ENCODE data around the gene RAD51B. TPM values are rescaled to one million over a fixed set of nuclear protein-coding genes. Genes with fewer than 3 reads are reported as not detected.
"Not testable (repeated sequence)": the region's sequence is repeated elsewhere in the genome, so short reads cannot be mapped to it uniquely, and the experiment has no call there.

The RAD51B gene
- total RNA-seq, 1 donor from 2014 or later, result 2.5 TPM

- ATAC-seq (ENCODE audit: poor library complexity), result no peak
These were observed 481.0 kb downstream of the RAD51B start for GRCh38 chr14:68300608-68301007.

GRCh38 chr14:68301219-68301618 is 481.6 kb downstream of the RAD51B start:
- intact Hi-C loops (cut with DNase I), result no loop called here
- no peak for DNase-seq
- ATAC-seq (ENCODE audit: poor library complexity), result no peak

More at GRCh38 chr14:68300608-68301007, 481.0 kb downstream of the RAD51B start:
- intact Hi-C loops (cut with DNase I), result no loop called here
- DNase-seq, result no peak

- ATAC-seq (ENCODE audit: poor library complexity); DNase-seq; intact Hi-C loops (cut with DNase I): not testable (repeated sequence)
These were observed 483.4 kb downstream of the RAD51B start for GRCh38 chr14:68302938-68303337.

- no peak for ATAC-seq (ENCODE audit: poor library complexity)
- intact Hi-C loops (cut with DNase I), result no loop called here
- DNase-seq, result no peak
These were observed 486.2 kb downstream of the RAD51B start for GRCh38 chr14:68305738-68306137.

- intact Hi-C loops (cut with DNase I), result no loop called here
- DNase-seq, result no peak
These were observed 486.8 kb downstream of the RAD51B start for GRCh38 chr14:68306265-68306933.

GRCh38 chr14:68306934-68307789 is 487.6 kb downstream of the RAD51B start:
- intact Hi-C loops (cut with DNase I), result no loop called here
- peak; percentile 40 for ATAC-seq (ENCODE audit: poor library complexity)
- no peak for DNase-seq

More at GRCh38 chr14:68306265-68306933, 486.8 kb downstream of the RAD51B start:
- ATAC-seq (ENCODE audit: poor library complexity), result no peak

- intact Hi-C loops (cut with DNase I), result no loop called here
- ATAC-seq (ENCODE audit: poor library complexity), result peak; percentile 75
These were observed 488.2 kb downstream of the RAD51B start for GRCh38 chr14:68307790-68308168.

GRCh38 chr14:68308726-68309520 is 489.3 kb downstream of the RAD51B start:
- intact Hi-C loops (cut with DNase I), result no loop called here
- no peak for DNase-seq
- peak; percentile 26 for ATAC-seq (ENCODE audit: poor library complexity)

More at GRCh38 chr14:68307790-68308168, 488.2 kb downstream of the RAD51B start:
- no peak for DNase-seq

GRCh38 chr14:68309616-68310015 is 490.0 kb downstream of the RAD51B start:
- intact Hi-C loops (cut with DNase I), result no loop called here
- ATAC-seq (ENCODE audit: poor library complexity) (peak; percentile 37), DNase-seq (no peak)

GRCh38 chr14:68312300-68312699 is 492.7 kb downstream of the RAD51B start:
- intact Hi-C loops (cut with DNase I), result no loop called here
- ATAC-seq (ENCODE audit: poor library complexity), result no peak
- DNase-seq, result no peak

- ATAC-seq (ENCODE audit: poor library complexity) (no peak), DNase-seq (no peak)
- intact Hi-C loops (cut with DNase I), result no loop called here
These were observed 493.5 kb downstream of the RAD51B start for GRCh38 chr14:68312884-68313610.

- intact Hi-C loops (cut with DNase I), result no loop called here
- ATAC-seq (ENCODE audit: poor library complexity) (no peak), DNase-seq (no peak)
These were observed 495.1 kb downstream of the RAD51B start for GRCh38 chr14:68314642-68315041.

GRCh38 chr14:68315081-68315480 is 495.5 kb downstream of the RAD51B start:
- no peak for ATAC-seq (ENCODE audit: poor library complexity)
- DNase-seq, result no peak
- intact Hi-C loops (cut with DNase I), result no loop called here

GRCh38 chr14:68316078-68316868 is 496.7 kb downstream of the RAD51B start:
- ATAC-seq (ENCODE audit: poor library complexity) (no peak), DNase-seq (no peak)
- intact Hi-C loops (cut with DNase I), result no loop called here

- intact Hi-C loops (cut with DNase I), result no loop called here
- DNase-seq (no peak), ATAC-seq (ENCODE audit: poor library complexity) (no peak)
These were observed 497.7 kb downstream of the RAD51B start for GRCh38 chr14:68317239-68317638.

GRCh38 chr14:68318828-68319227 is 499.2 kb downstream of the RAD51B start:
- DNase-seq (no peak), ATAC-seq (ENCODE audit: poor library complexity) (peak; percentile 34)
- intact Hi-C loops (cut with DNase I), result no loop called here

- ATAC-seq (ENCODE audit: poor library complexity) (no peak), DNase-seq (no peak)
- intact Hi-C loops (cut with DNase I), result no loop called here
These were observed 500.9 kb downstream of the RAD51B start for GRCh38 chr14:68320495-68320894.

All from Right ventricle myocardium superior (tissue), 1 donor.